HG03442 (cell line): ENCODE measurements around the gene MEGF6.

ENCODE experiments used
- ATAC-seq: cut with Tn5 transposase; IDR thresholded peaks from one replicate; pipeline ENCODE4 v1.9.1; 2021; ENCODE audit warnings: mild to moderate bottlenecking, moderate library complexity; ENCODE audit not compliant: unreplicated experiment

The MEGF6 gene

GRCh38 chr1:3541936-3542335 lies 69.4 kb downstream of the MEGF6 start:
- ATAC-seq: no peak

- ATAC-seq: no peak
Observed at GRCh38 chr1:3541465-3541864, 69.8 kb downstream of the MEGF6 start.

GRCh38 chr1:3540876-3541275 lies 70.4 kb downstream of the MEGF6 start:
- ATAC-seq: no peak

GRCh38 chr1:3539707-3540425 lies 71.4 kb downstream of the MEGF6 start:
- no peak for ATAC-seq

GRCh38 chr1:3537359-3537758 lies 73.9 kb downstream of the MEGF6 start:
- ATAC-seq: no peak

- no peak for ATAC-seq
Observed at GRCh38 chr1:3536420-3537195, 74.7 kb downstream of the MEGF6 start.

- ATAC-seq: no peak
Observed at GRCh38 chr1:3535732-3536131, 75.6 kb downstream of the MEGF6 start.

GRCh38 chr1:3534803-3535637 lies 76.3 kb downstream of the MEGF6 start:
- ATAC-seq: no peak

- ATAC-seq: no peak
Observed at GRCh38 chr1:3533067-3534048, 78.0 kb downstream of the MEGF6 start.

- ATAC-seq: no peak
Observed at GRCh38 chr1:3531928-3532327, 79.4 kb downstream of the MEGF6 start.

- no peak for ATAC-seq
Observed at GRCh38 chr1:3530926-3531818, 80.1 kb downstream of the MEGF6 start.

- no peak for ATAC-seq
Observed at GRCh38 chr1:3530086-3530925, 81.0 kb downstream of the MEGF6 start.

GRCh38 chr1:3529099-3529729 lies 82.1 kb downstream of the MEGF6 start:
- no peak for ATAC-seq

- ATAC-seq: no peak
Observed at GRCh38 chr1:3527774-3528173, 83.5 kb downstream of the MEGF6 start.

GRCh38 chr1:3525551-3526482 lies 85.5 kb downstream of the MEGF6 start:
- no peak for ATAC-seq

- ATAC-seq: no peak
Observed at GRCh38 chr1:3524556-3525203, 86.6 kb downstream of the MEGF6 start.
